NCI-H2107 treated with DMSO at 0.1 percent for 48 hours (cell line): ENCODE results near the gene PLIN5.

Source experiments
- DNase-seq: peaks from one replicate; lab custom pipeline; 2025; ENCODE audit not compliant: unreplicated experiment; lab: John Stamatoyannopoulos, UW

The PLIN5 gene

GRCh38 chr19:4492337-4493103 lies 42.5 kb downstream of the PLIN5 start:
- DNase-seq: no peak

GRCh38 chr19:4491446-4491845 lies 43.6 kb downstream of the PLIN5 start:
- no peak for DNase-seq

- DNase-seq: no peak
Observed at GRCh38 chr19:4488496-4488895, 46.5 kb downstream of the PLIN5 start.

GRCh38 chr19:4487572-4487971 lies 47.5 kb downstream of the PLIN5 start:
- no peak for DNase-seq

GRCh38 chr19:4483385-4483784 lies 51.6 kb downstream of the PLIN5 start:
- no peak for DNase-seq

GRCh38 chr19:4482721-4483364 lies 52.2 kb downstream of the PLIN5 start:
- DNase-seq: no peak

GRCh38 chr19:4477034-4477801 lies 57.8 kb downstream of the PLIN5 start:
- DNase-seq: no peak

- DNase-seq: peak; percentile 66
Observed at GRCh38 chr19:4474514-4475022, 60.5 kb downstream of the PLIN5 start.

- no peak for DNase-seq
Observed at GRCh38 chr19:4473763-4474513, 61.1 kb downstream of the PLIN5 start.

- no peak for DNase-seq
Observed at GRCh38 chr19:4473011-4473762, 61.8 kb downstream of the PLIN5 start.
